ENCODE data around the gene KAZN.
A peak's percentile ranks its signal among the peaks of the same experiment; 100 is the strongest.

KAZN gene

DNA sequence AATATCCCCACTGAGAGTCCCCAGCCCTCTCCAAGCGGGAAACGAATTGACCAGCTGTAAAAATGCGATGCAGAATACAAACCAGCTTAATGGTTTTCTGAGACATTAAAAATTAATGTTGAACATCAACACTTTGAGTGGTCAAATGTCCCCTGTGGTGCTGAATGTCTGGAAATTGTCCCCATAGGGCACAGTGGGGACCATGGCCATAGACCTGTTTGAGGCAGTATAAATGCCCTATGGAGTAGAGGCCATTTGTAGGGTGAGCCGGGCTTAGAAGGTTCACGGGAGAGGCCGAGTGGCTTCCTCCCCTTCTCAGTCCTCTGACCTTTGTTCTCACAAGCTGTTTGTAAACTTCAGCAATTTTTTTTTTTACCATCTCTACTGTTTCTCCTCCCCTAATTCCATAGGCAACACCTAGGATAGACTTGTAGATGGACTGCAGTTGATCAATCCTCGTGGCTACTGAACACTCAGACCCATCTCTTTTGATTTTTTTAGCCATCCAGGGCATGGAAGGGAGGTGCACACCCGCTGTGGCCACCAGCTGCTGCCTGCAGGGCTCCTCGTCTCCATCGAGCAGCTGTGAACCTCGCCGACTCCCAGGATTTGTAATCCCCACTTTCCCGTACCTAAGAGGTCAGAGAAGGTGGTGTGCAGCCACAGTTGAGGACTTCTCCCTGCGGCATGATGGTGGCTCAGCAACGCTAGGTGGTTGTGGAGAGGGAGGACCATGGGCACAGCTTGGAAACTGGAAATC, 41.0 kb downstream of the KAZN start:
- DNase-seq (ENCODE audit: low spot score) (no peak), FAIRE-seq (no peak)

DNA sequence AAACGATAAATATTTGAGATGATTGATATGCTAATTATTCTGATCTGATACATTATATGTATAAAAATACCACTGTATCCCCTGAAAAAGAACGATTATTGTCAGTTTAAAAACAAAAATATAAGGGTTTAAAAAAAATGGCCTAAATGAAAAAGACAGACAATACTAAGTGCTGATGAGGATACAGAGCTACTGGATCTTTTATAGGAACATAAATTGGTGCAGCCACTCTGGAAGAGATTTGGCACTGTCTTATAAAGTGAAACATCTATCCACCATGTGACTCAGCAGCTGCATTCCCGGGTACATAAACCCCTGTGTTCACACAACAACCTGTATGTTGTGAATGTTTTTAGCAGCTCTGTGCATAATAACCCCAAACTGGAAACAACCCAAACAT, 44.2 kb downstream of the KAZN start:
- FAIRE-seq, result no peak
- no peak for DNase-seq (ENCODE audit: low spot score)

- FAIRE-seq, result no peak
Observed at GRCh38 chr1:14646973-14647372, 48.5 kb downstream of the KAZN start.

GRCh38 chr1:14647777-14648176, 49.3 kb downstream of the KAZN start:
- no peak for DNase-seq (ENCODE audit: low spot score)
- FAIRE-seq, result no peak

More at GRCh38 chr1:14646973-14647372, 48.5 kb downstream of the KAZN start:
- DNase-seq (ENCODE audit: low spot score), result no peak

DNA sequence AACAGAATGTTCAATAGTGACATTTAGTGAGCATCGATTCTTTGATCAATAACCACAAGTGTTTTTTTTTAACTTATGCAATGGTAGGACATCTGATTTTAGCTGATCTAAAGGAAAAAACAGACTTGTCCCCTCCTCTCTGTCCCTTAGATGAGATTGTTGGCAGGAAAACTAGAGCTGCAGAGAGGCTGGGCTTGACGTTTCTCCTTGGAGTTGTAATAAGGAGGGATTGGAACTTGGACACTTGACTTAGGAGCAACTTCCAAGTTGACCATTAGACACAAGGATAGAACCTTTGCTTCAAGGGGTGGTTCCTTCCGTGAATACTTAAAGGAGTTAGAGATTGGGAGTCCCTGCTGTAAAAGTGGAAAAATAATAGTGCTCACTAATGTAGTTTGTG, 49.9 kb downstream of the KAZN start:
- DNase-seq (ENCODE audit: low spot score) (no peak), FAIRE-seq (no peak)

GRCh38 chr1:14648896-14649855, 50.7 kb downstream of the KAZN start:
- FAIRE-seq (no peak), DNase-seq (ENCODE audit: low spot score) (no peak)

GRCh38 chr1:14649976-14650375, 51.5 kb downstream of the KAZN start:
- DNase-seq (ENCODE audit: low spot score) (no peak), FAIRE-seq (no peak)

GRCh38 chr1:14650951-14651350, 52.5 kb downstream of the KAZN start:
- FAIRE-seq, result no peak

DNA sequence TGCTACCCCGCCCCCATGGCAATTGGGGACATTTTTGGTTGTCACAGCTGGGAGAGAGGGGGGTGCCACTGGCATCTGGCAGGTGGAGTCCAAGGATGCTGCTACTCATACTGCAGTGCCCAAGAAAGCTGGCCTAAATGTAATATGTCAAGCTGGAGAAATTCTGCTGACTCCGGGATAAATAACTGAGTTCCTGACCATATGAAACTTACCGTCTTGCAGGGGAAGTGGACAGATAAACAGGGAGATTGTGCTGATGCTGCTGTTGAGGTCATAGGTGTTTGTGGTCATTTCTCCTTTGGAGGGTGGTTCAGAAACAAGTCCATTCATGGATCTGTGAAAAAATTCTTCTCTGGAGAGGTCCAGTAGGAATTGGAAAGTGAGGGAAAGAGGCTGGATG, 54.4 kb downstream of the KAZN start:
- no peak for FAIRE-seq
- DNase-seq (ENCODE audit: low spot score), result no peak

More at GRCh38 chr1:14650951-14651350, 52.5 kb downstream of the KAZN start:
- DNase-seq (ENCODE audit: low spot score), result no peak

- FAIRE-seq (no peak), DNase-seq (ENCODE audit: low spot score) (no peak)
Observed at GRCh38 chr1:14653461-14653960, 55.0 kb downstream of the KAZN start.

- no peak for FAIRE-seq
Observed at GRCh38 chr1:14654554-14654953, 56.1 kb downstream of the KAZN start.

DNA sequence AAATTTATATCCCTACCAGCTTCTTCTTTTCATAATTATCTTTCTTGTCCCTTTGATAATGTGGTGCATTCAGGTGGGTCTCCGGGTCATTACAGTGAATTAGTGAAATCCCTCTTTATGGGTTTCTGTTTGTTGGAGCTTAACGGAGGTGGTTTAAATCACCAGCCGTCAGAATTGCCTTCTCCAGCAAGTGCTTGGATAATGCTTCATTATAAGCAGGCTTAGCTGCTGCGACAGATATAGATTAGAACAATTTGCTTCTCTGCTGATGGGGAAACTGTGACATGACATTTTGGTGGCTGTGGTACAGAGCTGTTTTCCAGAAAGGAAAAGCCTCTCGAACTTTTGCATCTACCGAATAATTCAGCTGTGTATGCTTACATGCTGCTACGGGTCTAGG, 56.9 kb downstream of the KAZN start:
- DNase-seq (ENCODE audit: low spot score) (no peak), FAIRE-seq (no peak)

More at GRCh38 chr1:14654554-14654953, 56.1 kb downstream of the KAZN start:
- no peak for DNase-seq (ENCODE audit: low spot score)

GRCh38 chr1:14656384-14656937, 58.0 kb downstream of the KAZN start:
- FAIRE-seq, result no peak
- no peak for DNase-seq (ENCODE audit: low spot score)

- no peak for FAIRE-seq
- DNase-seq (ENCODE audit: low spot score), result no peak
Observed at GRCh38 chr1:14658642-14659041, 60.2 kb downstream of the KAZN start.

DNA sequence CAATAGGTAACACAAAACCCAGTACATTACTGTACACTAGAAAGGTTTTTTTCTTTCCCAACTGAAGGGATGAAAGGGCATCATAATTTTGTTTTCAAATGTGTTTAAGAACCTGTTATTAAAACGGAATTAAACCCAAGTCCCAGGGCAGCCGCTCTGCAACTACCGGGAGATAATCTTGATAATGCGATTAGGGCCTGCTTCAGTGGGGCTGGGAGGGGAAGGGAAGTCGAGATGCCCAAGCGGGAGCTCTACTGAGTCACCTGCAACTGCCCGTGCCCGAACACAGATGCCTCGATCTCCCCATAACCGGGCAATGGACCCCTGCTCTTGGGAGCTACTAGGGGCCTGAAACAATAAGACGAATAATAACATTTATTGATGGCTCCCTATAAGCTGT, 61.4 kb downstream of the KAZN start:
- no peak for FAIRE-seq

DNA sequence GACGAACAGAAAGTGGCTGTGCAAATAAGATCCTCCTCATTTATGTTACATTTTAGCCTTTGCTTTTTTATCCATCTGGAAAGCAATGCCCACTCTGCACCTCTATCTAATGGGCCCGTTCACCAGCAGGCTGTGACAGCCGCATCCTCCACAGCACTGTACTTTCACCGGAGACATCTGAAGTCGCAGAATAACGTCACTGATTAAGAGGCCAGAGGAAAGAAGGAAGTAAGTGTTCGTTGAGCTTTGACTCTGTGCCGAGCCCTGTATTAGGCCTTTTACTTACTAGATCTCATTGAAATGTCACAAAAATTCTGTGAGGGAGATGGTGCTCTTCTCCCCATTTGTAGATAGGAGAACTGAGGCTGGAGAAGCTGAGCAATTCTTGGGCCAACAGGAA, 62.3 kb downstream of the KAZN start:
- no peak for FAIRE-seq
- DNase-seq (ENCODE audit: low spot score), result no peak

More for the DNA sequence above, 61.4 kb downstream of the KAZN start:
- DNase-seq (ENCODE audit: low spot score), result no peak

GRCh38 chr1:14661222-14661621, 62.7 kb downstream of the KAZN start:
- FAIRE-seq (no peak), DNase-seq (ENCODE audit: low spot score) (no peak)

DNA sequence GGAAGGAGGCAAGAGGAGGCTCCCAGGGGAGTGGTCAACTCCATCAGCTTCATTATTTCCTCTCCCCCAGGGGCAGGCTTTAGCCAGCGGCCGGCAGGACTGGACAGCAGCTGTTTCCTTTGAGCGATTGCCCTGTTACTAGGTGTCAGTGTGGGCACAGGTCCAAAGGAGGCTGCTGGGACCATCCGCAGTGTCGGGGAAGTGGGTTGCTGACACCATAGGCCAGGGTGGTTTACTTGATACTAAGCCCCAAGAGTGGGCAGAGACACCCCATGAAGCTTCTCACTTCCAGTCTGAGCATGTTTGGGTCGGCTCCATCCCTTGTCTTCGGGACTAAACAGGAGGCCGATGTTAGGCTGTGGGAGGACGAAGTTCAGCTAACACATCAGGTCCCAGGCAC, 63.6 kb downstream of the KAZN start:
- FAIRE-seq, result no peak
- DNase-seq (ENCODE audit: low spot score), result no peak

- no peak for DNase-seq (ENCODE audit: low spot score)
- FAIRE-seq, result no peak
Observed at GRCh38 chr1:14663773-14664172, 65.3 kb downstream of the KAZN start.

DNA sequence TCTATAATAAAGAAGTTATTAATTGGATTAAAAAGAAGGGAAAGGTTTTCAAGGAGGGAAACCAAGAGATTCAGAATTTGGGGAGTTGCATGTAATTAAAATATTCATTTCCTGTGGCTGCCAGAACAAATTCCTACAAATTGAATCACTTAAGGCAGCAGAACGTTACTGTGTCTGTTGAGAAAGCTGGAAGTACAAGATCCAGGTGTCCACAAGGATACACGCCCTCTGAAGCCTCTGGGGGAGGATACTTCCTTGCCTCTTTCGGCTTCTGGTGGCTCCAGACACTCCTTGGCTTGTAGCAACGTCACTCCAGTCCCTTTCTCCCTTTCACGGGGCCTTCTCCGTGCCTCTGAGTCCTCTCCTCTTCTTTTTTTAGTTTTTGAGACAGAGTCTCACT, 67.9 kb downstream of the KAZN start:
- FAIRE-seq, result no peak
- DNase-seq (ENCODE audit: low spot score), result peak; percentile 10

DNA sequence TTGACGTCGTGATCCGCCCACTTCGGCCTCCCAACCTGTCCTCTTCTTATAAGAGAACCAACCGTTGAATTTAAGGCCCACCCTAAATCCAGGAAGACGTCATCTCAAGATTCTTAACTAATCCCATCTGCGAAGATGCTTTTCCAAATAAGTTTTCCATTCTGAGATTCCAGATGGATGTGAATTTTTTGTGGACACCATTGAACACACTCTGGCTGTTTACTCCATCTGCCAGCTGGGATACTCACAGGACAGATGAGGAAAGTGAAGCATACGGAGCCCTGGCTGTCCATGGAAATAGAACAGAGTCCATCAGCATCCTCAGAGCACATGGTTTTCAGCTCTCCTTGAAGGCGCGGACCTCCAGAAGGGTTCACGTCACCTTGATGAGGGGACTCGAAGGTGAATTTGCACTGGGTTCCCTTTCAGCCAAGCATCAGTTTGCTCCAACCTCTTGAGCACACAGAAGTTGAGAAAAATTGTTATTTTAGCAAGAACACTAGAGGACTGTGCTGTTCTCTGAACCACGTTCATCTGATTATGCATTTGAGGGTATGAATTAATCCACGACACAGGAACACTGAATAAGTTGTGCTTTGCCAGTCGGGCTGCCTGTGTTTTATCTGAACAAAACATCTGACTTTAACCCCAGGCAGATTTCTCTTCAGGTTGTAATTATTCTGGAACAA, 68.6 kb downstream of the KAZN start:
- DNase-seq (ENCODE audit: low spot score), result no peak
- no peak for FAIRE-seq

Data from urothelium cell line (cell line).